ENCODE measurements around the gene ACTG2.

The ACTG2 gene

GRCh38 chr2:73968357-73968937, 75.6 kb downstream of the ACTG2 start:
- DNase-seq (ENCODE audit: low spot score), result no peak

DNA sequence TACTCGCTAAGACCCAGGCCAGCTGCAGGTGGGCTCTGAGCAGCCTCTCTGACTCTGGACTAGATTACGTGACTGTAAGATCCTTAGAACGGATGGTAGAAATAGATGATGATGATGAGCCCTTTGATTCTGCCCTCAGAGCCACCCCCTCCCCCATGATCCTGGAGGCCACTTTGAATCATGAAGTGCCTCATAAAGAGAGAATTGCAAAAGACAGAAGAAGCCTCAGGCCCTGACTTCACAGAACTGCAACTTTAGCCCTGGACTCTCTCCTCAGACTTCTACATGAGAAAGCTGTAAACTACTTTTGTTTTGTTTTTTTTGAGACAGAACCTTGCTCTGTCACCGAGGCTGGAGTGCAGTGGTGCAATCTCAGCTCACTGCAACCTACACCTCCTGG, 76.5 kb downstream of the ACTG2 start:
- no peak for DNase-seq (ENCODE audit: low spot score)

Small RNA genes lying within 50 kb of the gene (small RNA-seq; reads per million reads assigned to genes)
- 0 reads per million in 2 experiments for gene RNA5SP97

All from SK-N-DZ (cell line).